IMR-90 (cell line): Measurements from ENCODE around the gene KATNA1. TPM values are rescaled to one million over a fixed set of nuclear protein-coding genes. Genes with fewer than 3 reads are reported as not detected.

Source experiments
- ATAC-seq: fragments of 200-7000 bp; cut with Tn5 transposase; 2 replicates; pipeline ENCODE4 v1.9.1; 2020; ENCODE audit warnings: low read depth, mild to moderate bottlenecking, moderate library complexity
- BruUV-seq: library from RNA; stranded (reverse); fragments of 400-500 nt; replicated peaks from 2 replicates; lab custom pipeline; 2021; lab: Mats Ljungman, UMichigan
- CTCF ChIA-PET: fragments of 300-600 bp; formaldehyde crosslinking; extraction: SDS; loops from one replicate; lab custom pipeline; 2021; ENCODE audit warnings: antibody characterized with exemption; lab: Yijun Ruan, JAX
- POLR2A ChIA-PET: fragments of 300-600 bp; sonication (Branson Sonifier 250); formaldehyde crosslinking; loops from one replicate; lab custom pipeline; 2022; ENCODE audit warnings: antibody characterized with exemption; ENCODE audit not compliant: unreplicated experiment; lab: Charles Lee
- DNase-seq: peaks from one replicate; pipeline ENCODE4 v3.0.0; 2013
- H2AFZ ChIP-seq: replicated peaks from 2 replicates; pipeline ENCODE3; 2013; ENCODE audit warnings: low read length, mild to moderate bottlenecking; ENCODE audit not compliant: poor library complexity
- H2AK5ac ChIP-seq: 2 replicates; pipeline ENCODE4 v1.6.1; 2013; ENCODE audit warnings: low read depth, low read length, inconsistent platforms
- H2AK9ac ChIP-seq: replicated peaks from 2 replicates; pipeline ENCODE3; 2013; ENCODE audit warnings: mild to moderate bottlenecking, low read depth, low read length, moderate library complexity; ENCODE audit not compliant: poor library complexity
- H2BK120ac ChIP-seq: 2 replicates; pipeline ENCODE4 v1.6.1; 2013; ENCODE audit warnings: low read depth, low read length, inconsistent platforms
- H2BK15ac ChIP-seq: 3 replicates; pipeline ENCODE4 v1.6.1; 2013; ENCODE audit warnings: low read depth, low read length, inconsistent platforms
- H2BK20ac ChIP-seq: 2 replicates; pipeline ENCODE4 v1.6.1; 2013; ENCODE audit warnings: low read depth, mild to moderate bottlenecking, inconsistent platforms, low read length, moderate library complexity
- H2BK5ac ChIP-seq: 2 replicates; pipeline ENCODE4 v1.6.1; 2013; ENCODE audit warnings: mild to moderate bottlenecking, low read depth, low read length, inconsistent platforms; ENCODE audit not compliant: poor library complexity, severe bottlenecking
- H3K14ac ChIP-seq: replicated peaks from 2 replicates; pipeline ENCODE4 v1.6.1; 2013; ENCODE audit warnings: low read depth, low read length, inconsistent platforms
- H3K18ac ChIP-seq: 2 replicates; pipeline ENCODE4 v1.6.1; 2013; ENCODE audit warnings: low read depth, low read length, control low read depth
- H3K23ac ChIP-seq: 2 replicates; pipeline ENCODE4 v1.6.1; 2013; ENCODE audit warnings: low read depth, low read length, inconsistent platforms
- H3K27ac ChIP-seq: 2 replicates; pipeline ENCODE4 v1.5.1; 2013; ENCODE audit warnings: mild to moderate bottlenecking, control low read depth, low read length; ENCODE audit not compliant: insufficient read depth
- H3K27me3 ChIP-seq: 2 replicates; pipeline ENCODE4 v1.6.1; 2013; ENCODE audit warnings: low read length; ENCODE audit not compliant: control insufficient read depth, insufficient read depth
- H3K36me3 ChIP-seq: 2 replicates; pipeline ENCODE4 v1.6.1; 2013; ENCODE audit warnings: low read length, mixed read lengths; ENCODE audit not compliant: control insufficient read depth, insufficient read depth
- H3K4ac ChIP-seq: 2 replicates; pipeline ENCODE4 v1.6.1; 2013; ENCODE audit warnings: low read depth, low read length, inconsistent platforms
- H3K4me1 ChIP-seq: 2 replicates; pipeline ENCODE4 v1.6.1; 2013; ENCODE audit warnings: low read length, mixed read lengths; ENCODE audit not compliant: control insufficient read depth, insufficient read depth
- H3K4me2 ChIP-seq: 2 replicates; pipeline ENCODE4 v1.6.1; 2013; ENCODE audit warnings: low read depth, mild to moderate bottlenecking, control low read depth, low read length, moderate library complexity
- H3K4me3 ChIP-seq: 2 replicates; pipeline ENCODE4 v1.5.1; 2013; ENCODE audit warnings: low read depth, mild to moderate bottlenecking, control low read depth, low read length, moderate library complexity; ENCODE audit not compliant: insufficient read depth
- H3K56ac ChIP-seq: 2 replicates; pipeline ENCODE4 v1.6.1; 2013; ENCODE audit warnings: low read length, inconsistent platforms; ENCODE audit not compliant: insufficient read depth; ENCODE audit errors: extremely low read depth
- H3K79me1 ChIP-seq, 2 experiments: 2 replicates each; pipeline ENCODE4 v1.6.1; 2013; ENCODE audit warnings: low read length in 2 of 2, inconsistent platforms in 1 of 2, low read depth in 1 of 2
- H3K9ac ChIP-seq: 2 replicates; pipeline ENCODE4 v1.6.1; 2013; ENCODE audit warnings: low read depth, low read length, control low read depth
- H3K9me1 ChIP-seq: 2 replicates; pipeline ENCODE4 v1.6.1; 2013; ENCODE audit warnings: low read length, inconsistent platforms; ENCODE audit not compliant: insufficient read depth
- H3K9me3 ChIP-seq: 2 replicates; pipeline ENCODE4 v1.6.1; 2013; ENCODE audit warnings: low read length; ENCODE audit not compliant: control insufficient read depth, insufficient read depth
- H4K20me1 ChIP-seq: 2 replicates; pipeline ENCODE4 v1.6.1; 2013; ENCODE audit warnings: low read length, inconsistent platforms; ENCODE audit not compliant: insufficient read depth
- H4K5ac ChIP-seq: 2 replicates; pipeline ENCODE4 v1.6.1; 2013; ENCODE audit warnings: mild to moderate bottlenecking, low read depth, low read length, control low read depth
- H4K8ac ChIP-seq, 2 experiments: 2 replicates each; pipeline ENCODE4 v1.6.1; 2013; ENCODE audit warnings: low read depth in 2 of 2, low read length in 2 of 2, control low read depth in 1 of 2, inconsistent platforms in 1 of 2
- H4K91ac ChIP-seq: 2 replicates; pipeline ENCODE4 v1.6.1; 2013; ENCODE audit warnings: low read depth, low read length, inconsistent platforms; ENCODE audit not compliant: insufficient read depth
- BHLHE40 ChIP-seq: fragments of 150-350 bp; IDR thresholded peaks from 2 replicates; pipeline ENCODE4 v1.6.1; 2016; ENCODE audit warnings: mild to moderate bottlenecking, low read depth, low read length
- CHD1 ChIP-seq: IDR thresholded peaks from 2 replicates; pipeline ENCODE4 v1.6.1; 2012; ENCODE audit warnings: low read depth, low read length, improper control_type of control experiment
- MAFK ChIP-seq: IDR thresholded peaks from 2 replicates; pipeline ENCODE4 v1.6.1; 2012; ENCODE audit warnings: low read depth, low read length, improper control_type of control experiment
- MAZ ChIP-seq: IDR thresholded peaks from 2 replicates; pipeline ENCODE4 v1.6.1; 2012; ENCODE audit warnings: low read depth, mild to moderate bottlenecking, low read length, improper control_type of control experiment, moderate library complexity, borderline replicate concordance
- MXI1 ChIP-seq: IDR thresholded peaks from 2 replicates; pipeline ENCODE4 v1.6.1; 2012; ENCODE audit warnings: low read depth, mild to moderate bottlenecking, low read length, moderate library complexity, borderline replicate concordance
- NFE2L2 ChIP-seq: fragments of 150-350 bp; IDR thresholded peaks from 2 replicates; pipeline ENCODE4 v1.6.1; 2016; ENCODE audit warnings: low read depth, mild to moderate bottlenecking, low read length
- RAD21 ChIP-seq: IDR thresholded peaks from 2 replicates; pipeline ENCODE4 v1.6.1; 2012; ENCODE audit warnings: low read length, improper control_type of control experiment
- RCOR1 ChIP-seq: IDR thresholded peaks from 2 replicates; pipeline ENCODE4 v1.6.1; 2012; ENCODE audit warnings: mild to moderate bottlenecking, low read length, improper control_type of control experiment; ENCODE audit not compliant: insufficient replicate concordance
- RFX5 ChIP-seq: IDR thresholded peaks from 2 replicates; pipeline ENCODE4 v1.8.0; 2012; ENCODE audit warnings: low read depth, mild to moderate bottlenecking, low read length, moderate library complexity
- SMC3 ChIP-seq: fragments of 150-350 bp; IDR thresholded peaks from 2 replicates; pipeline ENCODE4 v1.6.1; 2016; ENCODE audit warnings: low read depth, mild to moderate bottlenecking, antibody characterized with exemption, low read length, moderate library complexity
- USF2 ChIP-seq: fragments of 150-350 bp; IDR thresholded peaks from 2 replicates; pipeline ENCODE4 v1.6.1; 2017; ENCODE audit warnings: mild to moderate bottlenecking, antibody characterized with exemption, low read length, low read depth
- WGBS, 2 experiments: methylation state at CpG; one replicate each; pipeline versions ENCODE4 v1.1.5 to v1.1.7; 2013; ENCODE audit warnings: missing lambda C conversion rate in 2 of 2; ENCODE audit not compliant: insufficient read length in 1 of 2; ENCODE audit errors: extremely low coverage in 2 of 2; 5-methylcytosine and 5-hydroxymethylcytosine counted together
- dilution Hi-C: fragments of 300-500 bp; cut with HindIII; formaldehyde crosslinking; loops from one replicate; pipeline ENCODE4 v1.14.3; 2018; ENCODE audit warnings: low sequenced_read_pairs; ENCODE audit not compliant: unreplicated experiment
- in situ Hi-C: fragments of 300-500 bp; cut with MboI; formaldehyde crosslinking; loops from 3 replicates; pipeline ENCODE4 v1.14.3; 2019; ENCODE audit warnings: low sequenced_read_pairs, inconsistent platforms, mixed read lengths
- intact Hi-C: fragments of 100-400 bp; cut with micrococcal nuclease; formaldehyde crosslinking; loops from 2 replicates; pipeline ENCODE4 v1.10.0; 2022
- polyA plus RNA-seq, 3 experiments: library from polyadenylated mRNA; depleted of rRNA; stranded (reverse); fragments of >200 nt; gene quantifications; 2 replicates each; pipeline ENCODE4 v1.2.3, GENCODE V29; 2012; ENCODE audit warnings: low replicate concordance in 1 of 3
- total RNA-seq: library from RNA; depleted of rRNA; stranded (reverse); fragments of >200 nt; gene quantifications from 2 replicates; pipeline ENCODE4 v1.2.3, GENCODE V29; 2012
- TF ChIP-seq, protein P1 (sequence below): conservative IDR thresholded peaks from 2 replicates; pipeline ENCODE4 v1.5.1; 2012; ENCODE audit warnings: mild to moderate bottlenecking, low read depth, low read length, improper control_type of control experiment
- TF ChIP-seq, protein P2 (sequence below): fragments of 150-350 bp; IDR thresholded peaks from 2 replicates; pipeline ENCODE4 v1.6.1; 2016; ENCODE audit warnings: low read depth, mild to moderate bottlenecking, low read length, moderate library complexity, borderline replicate concordance

Gene KATNA1
- total and polyA plus RNA-seq, 2 of the 4 experiments (the other 2 are of a cell fraction): 15.3 to 24.6 TPM

GRCh38 chr6:149563203-149563927 lies 85.1 kb downstream of the KATNA1 start:
- Histone ChIP-seq H2BK120ac (peak overlapping the region; percentile 77), H3K4me1 (peaks cover 3% of the 10 kb centered on the region), H3K79me1 (peaks cover 14 to 21% of the 10 kb centered on the region in 2 experiments), H4K5ac (no peak overlapping the region; the same call in 1 of the 2 replicates), H3K18ac (peak overlapping the region; percentile 39), H3K9me3 (no peaks in the 10 kb centered on the region), H3K23ac (peak overlapping the region; percentile 59; the same call in 1 of the 2 replicates), H4K8ac (peak overlapping the region; percentile 10 to 83; a peak in 2 of 4 replicates), H2AK9ac (no peak overlapping the region), H3K9ac (0 out of 2 replicates have a peak overlapping the region, but pooled peaks have one; percentile 62), H3K4ac (peak overlapping the region; percentile 33; the same call in 1 of the 2 replicates), H2AK5ac (peak overlapping the region; percentile 93; the same call in 1 of the 2 replicates), H3K9me1 (peaks cover 3% of the 10 kb centered on the region), H2BK15ac (peak overlapping the region; percentile 93; the same call in 1 of the 3 replicates), H4K20me1 (peaks cover 9% of the 10 kb centered on the region; the same call in 1 of the 2 replicates), H3K4me2 (peak overlapping the region; percentile 45; the same call in 1 of the 2 replicates), H3K27me3 (peaks cover 2% of the 10 kb centered on the region), H3K27ac (peak overlapping the region; percentile 95), H2BK5ac (peak overlapping the region; percentile 83), H2BK20ac (peak overlapping the region; percentile 54), H3K36me3 (no peaks in the 10 kb centered on the region), H2AFZ (peak overlapping the region; percentile 75), H3K4me3 (no peak overlapping the region), H3K56ac (no peak overlapping the region), H4K91ac (peak overlapping the region; percentile 71; the same call in 1 of the 2 replicates), H3K14ac (peak overlapping the region; percentile 83; the same call in 1 of the 2 replicates)
- DNase-seq: peak; percentile 90
- dilution Hi-C loops (no loop called here), intact Hi-C loops (loop anchor here (2.0 kb wide), 1 partner anchor 17 kb away; the partner anchor contains the start of gene PPIL4), in situ Hi-C loops (no loop called here)
- no TSS peak for BruUV-seq
- CTCF ChIA-PET: interaction anchor here (0.6 kb wide), 2 partner anchors 353 to 1105 kb away, joined by 4 to 6 read pairs; no protein-coding TSS in a partner anchor
- WGBS, 2 experiments: no CpG with 5 or more reads among the region's 5 CpGs
- no peak for ATAC-seq
- POLR2A ChIA-PET: no interaction called here
- TF ChIP-seq RAD21: no peak
- no peak for TF ChIP-seq CHD1
- TF ChIP-seq, protein P1, sequence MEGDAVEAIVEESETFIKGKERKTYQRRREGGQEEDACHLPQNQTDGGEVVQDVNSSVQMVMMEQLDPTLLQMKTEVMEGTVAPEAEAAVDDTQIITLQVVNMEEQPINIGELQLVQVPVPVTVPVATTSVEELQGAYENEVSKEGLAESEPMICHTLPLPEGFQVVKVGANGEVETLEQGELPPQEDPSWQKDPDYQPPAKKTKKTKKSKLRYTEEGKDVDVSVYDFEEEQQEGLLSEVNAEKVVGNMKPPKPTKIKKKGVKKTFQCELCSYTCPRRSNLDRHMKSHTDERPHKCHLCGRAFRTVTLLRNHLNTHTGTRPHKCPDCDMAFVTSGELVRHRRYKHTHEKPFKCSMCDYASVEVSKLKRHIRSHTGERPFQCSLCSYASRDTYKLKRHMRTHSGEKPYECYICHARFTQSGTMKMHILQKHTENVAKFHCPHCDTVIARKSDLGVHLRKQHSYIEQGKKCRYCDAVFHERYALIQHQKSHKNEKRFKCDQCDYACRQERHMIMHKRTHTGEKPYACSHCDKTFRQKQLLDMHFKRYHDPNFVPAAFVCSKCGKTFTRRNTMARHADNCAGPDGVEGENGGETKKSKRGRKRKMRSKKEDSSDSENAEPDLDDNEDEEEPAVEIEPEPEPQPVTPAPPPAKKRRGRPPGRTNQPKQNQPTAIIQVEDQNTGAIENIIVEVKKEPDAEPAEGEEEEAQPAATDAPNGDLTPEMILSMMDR: no peak
- no peak for TF ChIP-seq MXI1
- TF ChIP-seq RCOR1: no peak
- TF ChIP-seq BHLHE40: no peak; the same call in 1 of the 2 replicates
- TF ChIP-seq NFE2L2: no peak
- TF ChIP-seq USF2: no peak
- TF ChIP-seq MAFK: no peak
- no peak for TF ChIP-seq RFX5
- no peak for TF ChIP-seq SMC3
- TF ChIP-seq, protein P2, sequence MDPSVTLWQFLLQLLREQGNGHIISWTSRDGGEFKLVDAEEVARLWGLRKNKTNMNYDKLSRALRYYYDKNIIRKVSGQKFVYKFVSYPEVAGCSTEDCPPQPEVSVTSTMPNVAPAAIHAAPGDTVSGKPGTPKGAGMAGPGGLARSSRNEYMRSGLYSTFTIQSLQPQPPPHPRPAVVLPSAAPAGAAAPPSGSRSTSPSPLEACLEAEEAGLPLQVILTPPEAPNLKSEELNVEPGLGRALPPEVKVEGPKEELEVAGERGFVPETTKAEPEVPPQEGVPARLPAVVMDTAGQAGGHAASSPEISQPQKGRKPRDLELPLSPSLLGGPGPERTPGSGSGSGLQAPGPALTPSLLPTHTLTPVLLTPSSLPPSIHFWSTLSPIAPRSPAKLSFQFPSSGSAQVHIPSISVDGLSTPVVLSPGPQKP: no peak
- TF ChIP-seq MAZ: no peak
